PC-3 (cell line): ENCODE data around the gene C10orf71.

Experiments used
- EZH2 ChIP-seq: fragments of 300-600 bp; sonication (generic); IDR thresholded peaks from one replicate; pipeline ENCODE4 v1.6.1; 2017; ENCODE audit warnings: antibody characterized with exemption, mild to moderate bottlenecking, low read length; ENCODE audit not compliant: unreplicated experiment
- EZH2phosphoT487 ChIP-seq: fragments of 300-600 bp; sonication (generic); IDR thresholded peaks from 2 replicates; pipeline ENCODE4 v1.6.1; 2018; ENCODE audit warnings: mild to moderate bottlenecking, antibody characterized with exemption, low read length, borderline replicate concordance
- TF ChIP-seq, protein P1 (sequence below): fragments of 300-600 bp; sonication (generic); conservative IDR thresholded peaks from 2 replicates; pipeline ENCODE4 v1.5.1; 2017; ENCODE audit warnings: antibody characterized with exemption, low read depth, mild to moderate bottlenecking, low read length

DNA sequence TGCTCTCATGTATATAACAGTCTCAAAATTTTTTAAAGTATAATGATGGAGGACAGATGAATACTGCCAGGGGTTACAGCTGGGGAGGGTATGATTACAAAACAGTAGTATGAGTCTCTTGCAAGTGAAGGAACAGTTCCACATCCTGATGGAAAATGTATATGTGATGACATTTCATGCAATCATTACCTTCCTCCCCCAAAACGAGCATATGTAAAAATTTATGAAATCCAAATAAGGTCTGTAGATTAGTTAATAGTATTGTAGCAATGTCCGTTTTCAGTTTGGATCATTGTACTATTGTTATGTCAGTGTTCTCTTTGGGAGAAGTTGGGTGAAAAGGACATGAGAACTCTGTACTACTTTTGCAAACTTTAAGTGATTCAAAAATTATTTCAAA lies 58.9 kb downstream of the C10orf71 start:
- TF ChIP-seq, protein P1, sequence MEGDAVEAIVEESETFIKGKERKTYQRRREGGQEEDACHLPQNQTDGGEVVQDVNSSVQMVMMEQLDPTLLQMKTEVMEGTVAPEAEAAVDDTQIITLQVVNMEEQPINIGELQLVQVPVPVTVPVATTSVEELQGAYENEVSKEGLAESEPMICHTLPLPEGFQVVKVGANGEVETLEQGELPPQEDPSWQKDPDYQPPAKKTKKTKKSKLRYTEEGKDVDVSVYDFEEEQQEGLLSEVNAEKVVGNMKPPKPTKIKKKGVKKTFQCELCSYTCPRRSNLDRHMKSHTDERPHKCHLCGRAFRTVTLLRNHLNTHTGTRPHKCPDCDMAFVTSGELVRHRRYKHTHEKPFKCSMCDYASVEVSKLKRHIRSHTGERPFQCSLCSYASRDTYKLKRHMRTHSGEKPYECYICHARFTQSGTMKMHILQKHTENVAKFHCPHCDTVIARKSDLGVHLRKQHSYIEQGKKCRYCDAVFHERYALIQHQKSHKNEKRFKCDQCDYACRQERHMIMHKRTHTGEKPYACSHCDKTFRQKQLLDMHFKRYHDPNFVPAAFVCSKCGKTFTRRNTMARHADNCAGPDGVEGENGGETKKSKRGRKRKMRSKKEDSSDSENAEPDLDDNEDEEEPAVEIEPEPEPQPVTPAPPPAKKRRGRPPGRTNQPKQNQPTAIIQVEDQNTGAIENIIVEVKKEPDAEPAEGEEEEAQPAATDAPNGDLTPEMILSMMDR = no peak
- TF ChIP-seq EZH2 (no peak), EZH2phosphoT487 (no peak)
